ENCODE data around the gene SEMA3B.

The SEMA3B gene

DNA sequence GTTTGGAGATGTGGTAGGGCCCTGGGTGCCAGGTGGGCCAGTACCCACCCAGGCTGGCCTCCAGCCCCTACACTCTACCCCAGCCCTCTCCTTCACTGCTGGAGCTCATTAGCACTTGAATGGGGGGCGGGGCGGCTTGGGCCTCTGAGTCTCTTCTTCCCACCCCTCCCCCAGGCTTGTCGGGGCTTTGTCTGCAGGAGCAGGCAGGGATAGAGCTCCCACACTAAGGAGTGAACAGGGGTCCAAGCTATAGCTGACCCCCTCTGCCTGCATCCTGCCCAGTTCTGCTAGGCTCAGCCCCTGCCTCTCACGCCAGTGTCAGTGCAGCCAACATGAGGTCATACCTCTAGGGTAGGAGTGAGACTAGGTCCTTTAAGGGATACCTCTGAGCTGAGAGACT lies 27.8 kb upstream of the SEMA3B start:
- no peak overlapping the region; the same call in 1 of the 2 replicates for H3K4me3 ChIP-seq (ENCODE audit: low read length)
- H3K4me1 ChIP-seq (ENCODE audit: control insufficient read depth, low read length): peaks cover 66% of the 10 kb centered on the region
- H3K4me2 ChIP-seq (ENCODE audit: low read length): peak overlapping the region; percentile 60
- H3K27me3 ChIP-seq (ENCODE audit: control insufficient read depth, low read length): no peaks in the 10 kb centered on the region
- TF ChIP-seq EZH2phosphoT487 (IDR thresholded peaks at IDR 0.05; ENCODE audit: borderline replicate concordance, low read length): no peak
- TF ChIP-seq, protein P1, sequence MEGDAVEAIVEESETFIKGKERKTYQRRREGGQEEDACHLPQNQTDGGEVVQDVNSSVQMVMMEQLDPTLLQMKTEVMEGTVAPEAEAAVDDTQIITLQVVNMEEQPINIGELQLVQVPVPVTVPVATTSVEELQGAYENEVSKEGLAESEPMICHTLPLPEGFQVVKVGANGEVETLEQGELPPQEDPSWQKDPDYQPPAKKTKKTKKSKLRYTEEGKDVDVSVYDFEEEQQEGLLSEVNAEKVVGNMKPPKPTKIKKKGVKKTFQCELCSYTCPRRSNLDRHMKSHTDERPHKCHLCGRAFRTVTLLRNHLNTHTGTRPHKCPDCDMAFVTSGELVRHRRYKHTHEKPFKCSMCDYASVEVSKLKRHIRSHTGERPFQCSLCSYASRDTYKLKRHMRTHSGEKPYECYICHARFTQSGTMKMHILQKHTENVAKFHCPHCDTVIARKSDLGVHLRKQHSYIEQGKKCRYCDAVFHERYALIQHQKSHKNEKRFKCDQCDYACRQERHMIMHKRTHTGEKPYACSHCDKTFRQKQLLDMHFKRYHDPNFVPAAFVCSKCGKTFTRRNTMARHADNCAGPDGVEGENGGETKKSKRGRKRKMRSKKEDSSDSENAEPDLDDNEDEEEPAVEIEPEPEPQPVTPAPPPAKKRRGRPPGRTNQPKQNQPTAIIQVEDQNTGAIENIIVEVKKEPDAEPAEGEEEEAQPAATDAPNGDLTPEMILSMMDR (IDR thresholded peaks at IDR 0.05; ENCODE audit: low read depth, low read length, poor library complexity, severe bottlenecking): no peak
- H3F3A ChIP-seq (ENCODE audit: control insufficient read depth, insufficient read depth): peaks cover 19% of the 10 kb centered on the region
- peaks cover 13% of the 10 kb centered on the region; the same call in 1 of the 2 replicates for H4K20me1 ChIP-seq (ENCODE audit: control insufficient read depth, insufficient read depth, low read depth, low read length)
- H3K9me3 ChIP-seq (ENCODE audit: control insufficient read depth, insufficient read depth, low read length): no peaks in the 10 kb centered on the region
- H3K27ac ChIP-seq (ENCODE audit: low read depth, low read length): no peak overlapping the region
- H3K36me3 ChIP-seq (ENCODE audit: control insufficient read depth, low read length): peaks cover 42% of the 10 kb centered on the region
- H3K9me2 ChIP-seq (replicated peaks; ENCODE audit: control insufficient read depth, low read length): no peaks in the 10 kb centered on the region
- peaks cover 92% of the 10 kb centered on the region for H3K79me2 ChIP-seq (ENCODE audit: control insufficient read depth, low read length)

DNA sequence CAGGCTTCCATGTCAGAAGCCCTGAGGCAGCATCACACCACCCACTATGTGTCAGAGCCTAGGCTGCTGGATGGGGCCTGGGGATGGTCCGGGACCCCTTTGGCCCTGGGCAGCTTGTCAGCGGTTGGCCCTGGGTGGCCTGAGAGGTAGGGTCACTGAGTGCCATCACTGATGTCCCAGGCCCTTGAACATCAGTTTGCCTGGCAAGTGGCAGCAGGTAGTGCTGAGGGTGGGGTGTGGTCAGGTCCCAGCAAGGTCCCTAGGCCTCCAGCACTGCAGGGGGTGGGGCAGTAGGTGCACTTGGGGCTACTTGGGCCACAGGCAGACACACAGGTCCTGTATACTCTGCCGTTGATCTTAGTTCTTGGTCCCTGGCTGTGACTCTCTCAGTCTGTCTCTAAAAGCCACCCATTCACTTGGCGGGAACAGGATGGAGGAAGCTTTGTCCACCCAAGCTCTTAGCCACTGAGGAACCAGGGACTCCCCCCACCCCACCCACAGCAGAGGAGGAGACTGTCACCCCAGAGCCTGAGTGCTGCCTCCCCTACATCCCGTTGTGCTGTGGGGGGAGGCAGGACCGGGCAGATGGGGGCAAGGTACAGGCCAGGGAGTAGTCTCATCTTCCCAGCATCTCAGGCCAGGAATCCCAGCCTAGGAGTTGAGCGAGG lies 27.1 kb upstream of the SEMA3B start:
- Histone ChIP-seq H3K9me3 (ENCODE audit: control insufficient read depth, insufficient read depth, low read length) (no peaks in the 10 kb centered on the region), H3K4me2 (ENCODE audit: low read length) (peak overlapping the region; percentile 60), H4K20me1 (ENCODE audit: control insufficient read depth, insufficient read depth, low read depth, low read length) (peaks cover 14% of the 10 kb centered on the region; the same call in 1 of the 2 replicates), H3F3A (ENCODE audit: control insufficient read depth, insufficient read depth) (peaks cover 19% of the 10 kb centered on the region), H3K27me3 (ENCODE audit: control insufficient read depth, low read length) (no peaks in the 10 kb centered on the region), H3K36me3 (ENCODE audit: control insufficient read depth, low read length) (peaks cover 40% of the 10 kb centered on the region), H3K79me2 (ENCODE audit: control insufficient read depth, low read length) (peaks cover 92% of the 10 kb centered on the region), H3K4me3 (ENCODE audit: low read length) (peak overlapping the region; percentile 44), H3K9me2 (replicated peaks; ENCODE audit: control insufficient read depth, low read length) (no peaks in the 10 kb centered on the region), H3K27ac (ENCODE audit: low read depth, low read length) (peak overlapping the region; percentile 58), H3K4me1 (ENCODE audit: control insufficient read depth, low read length) (peaks cover 73% of the 10 kb centered on the region)
- TF ChIP-seq EZH2phosphoT487 (IDR thresholded peaks at IDR 0.05; ENCODE audit: borderline replicate concordance, low read length): no peak
- TF ChIP-seq, protein P1 (IDR thresholded peaks at IDR 0.05; ENCODE audit: low read depth, low read length, poor library complexity, severe bottlenecking): no peak

DNA sequence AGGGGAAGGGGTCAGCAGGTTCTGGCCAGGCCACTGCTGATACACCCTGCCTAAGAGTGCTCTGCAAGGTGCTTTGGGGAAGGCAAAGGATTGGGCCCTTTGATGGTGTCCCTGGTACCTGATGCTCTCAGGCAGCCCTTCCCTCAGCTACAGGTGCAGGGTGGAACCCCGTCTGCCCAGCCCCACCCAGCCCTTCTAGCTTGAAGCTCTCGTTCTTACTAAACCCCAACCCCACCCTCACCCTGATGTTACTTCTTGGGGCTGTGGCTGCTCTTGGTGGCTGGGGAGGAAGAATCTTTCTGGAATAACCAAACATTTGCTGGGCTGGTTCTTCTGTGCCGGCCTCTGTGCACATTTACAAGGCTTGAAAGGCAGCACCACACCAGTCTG lies 26.6 kb upstream of the SEMA3B start:
- H4K20me1 ChIP-seq (ENCODE audit: control insufficient read depth, insufficient read depth, low read depth, low read length): peaks cover 19% of the 10 kb centered on the region; the same call in 1 of the 2 replicates
- H3K9me2 ChIP-seq (replicated peaks; ENCODE audit: control insufficient read depth, low read length): no peaks in the 10 kb centered on the region
- no peaks in the 10 kb centered on the region for H3K27me3 ChIP-seq (ENCODE audit: control insufficient read depth, low read length)
- peaks cover 92% of the 10 kb centered on the region for H3K79me2 ChIP-seq (ENCODE audit: control insufficient read depth, low read length)
- peak overlapping the region; percentile 44 for H3K4me3 ChIP-seq (ENCODE audit: low read length)
- no peaks in the 10 kb centered on the region for H3K9me3 ChIP-seq (ENCODE audit: control insufficient read depth, insufficient read depth, low read length)
- peaks cover 19% of the 10 kb centered on the region for H3F3A ChIP-seq (ENCODE audit: control insufficient read depth, insufficient read depth)
- peaks cover 45% of the 10 kb centered on the region for H3K36me3 ChIP-seq (ENCODE audit: control insufficient read depth, low read length)
- peak overlapping the region; percentile 60 for H3K4me2 ChIP-seq (ENCODE audit: low read length)
- peaks cover 78% of the 10 kb centered on the region for H3K4me1 ChIP-seq (ENCODE audit: control insufficient read depth, low read length)
- peak overlapping the region; percentile 58 for H3K27ac ChIP-seq (ENCODE audit: low read depth, low read length)
- TF ChIP-seq EZH2phosphoT487 (IDR thresholded peaks at IDR 0.05; ENCODE audit: borderline replicate concordance, low read length): no peak
- TF ChIP-seq, protein P1 (IDR thresholded peaks at IDR 0.05; ENCODE audit: low read depth, low read length, poor library complexity, severe bottlenecking): no peak
